Germinal center (tissue), 1 donor: Measurements from ENCODE around the gene IRF2.

Experiments
- DNase-seq: peaks from one replicate; pipeline ENCODE4 v3.0.0; 2012; ENCODE audit warnings: mixed read lengths, low spot score

IRF2 gene

DNA sequence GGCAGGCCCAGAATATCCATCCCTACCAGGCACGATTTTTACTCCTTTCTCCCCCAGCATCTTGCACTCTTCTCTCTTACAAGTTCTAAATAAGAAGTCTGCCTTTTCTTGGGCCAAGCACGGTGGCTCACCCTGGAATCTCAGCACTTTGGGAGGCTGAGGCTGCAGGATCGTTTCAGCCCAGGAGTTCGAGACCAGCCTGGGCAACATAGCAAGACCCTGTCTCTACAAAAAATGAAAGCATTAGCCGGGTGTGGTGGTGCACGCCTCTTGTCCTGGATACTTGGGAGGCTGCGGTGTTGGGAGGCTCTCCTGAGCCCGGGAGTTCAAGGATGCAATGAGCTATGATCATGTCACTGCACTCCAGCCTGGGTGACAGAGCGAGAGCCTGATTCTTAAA is 64.8 kb downstream of the IRF2 start:
- DNase-seq, result no peak

DNA sequence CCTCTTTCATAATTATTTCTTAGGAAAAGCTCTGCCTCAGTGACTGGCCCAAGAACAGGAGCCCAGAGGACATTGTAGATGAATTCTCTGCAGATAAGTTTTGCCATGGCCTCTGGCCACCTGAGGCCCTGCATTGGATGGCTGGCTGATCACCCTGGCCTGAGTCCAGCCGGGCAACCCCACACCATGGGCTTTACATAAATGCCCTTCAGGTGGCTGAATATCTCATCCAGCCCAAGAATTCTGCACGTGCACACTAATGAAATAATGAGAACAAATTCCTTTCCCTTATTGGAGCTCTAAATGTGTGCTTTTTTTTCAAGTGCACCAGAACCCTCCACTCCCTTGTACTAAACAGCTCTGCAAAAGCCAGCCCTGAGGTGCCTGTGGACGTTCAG is 65.7 kb downstream of the IRF2 start:
- no peak for DNase-seq

DNA sequence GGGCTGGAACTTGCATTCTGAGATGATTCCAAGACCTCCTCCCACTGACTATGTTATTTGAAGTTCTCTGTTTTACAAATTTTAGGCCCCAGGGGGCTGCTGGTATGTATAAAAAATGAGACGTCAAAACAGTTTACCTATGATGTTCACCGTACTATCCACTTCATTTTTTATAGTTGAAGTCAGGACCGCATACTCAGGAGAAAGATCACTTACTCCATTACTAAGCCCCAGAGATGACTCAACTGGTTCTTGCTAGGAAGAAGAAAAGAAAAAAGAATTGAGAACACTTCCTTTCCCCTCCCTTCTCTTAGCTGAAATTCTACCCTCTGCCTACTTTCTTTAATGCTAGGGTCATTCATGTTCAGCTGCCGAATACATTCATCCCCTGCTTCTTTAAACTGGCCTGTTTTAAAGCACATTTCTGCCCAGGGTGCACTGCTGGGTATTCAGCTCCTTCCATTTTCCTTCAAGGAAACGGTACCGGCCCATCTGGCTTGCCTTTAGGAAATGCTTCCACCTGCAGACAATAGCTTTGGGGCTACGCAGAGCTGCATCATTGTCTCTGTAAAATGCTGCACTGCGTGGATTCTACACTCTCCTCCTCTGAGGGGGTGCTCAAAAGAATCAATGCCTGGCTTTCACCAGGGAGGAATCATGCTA is 66.2 kb downstream of the IRF2 start:
- no peak for DNase-seq

DNA sequence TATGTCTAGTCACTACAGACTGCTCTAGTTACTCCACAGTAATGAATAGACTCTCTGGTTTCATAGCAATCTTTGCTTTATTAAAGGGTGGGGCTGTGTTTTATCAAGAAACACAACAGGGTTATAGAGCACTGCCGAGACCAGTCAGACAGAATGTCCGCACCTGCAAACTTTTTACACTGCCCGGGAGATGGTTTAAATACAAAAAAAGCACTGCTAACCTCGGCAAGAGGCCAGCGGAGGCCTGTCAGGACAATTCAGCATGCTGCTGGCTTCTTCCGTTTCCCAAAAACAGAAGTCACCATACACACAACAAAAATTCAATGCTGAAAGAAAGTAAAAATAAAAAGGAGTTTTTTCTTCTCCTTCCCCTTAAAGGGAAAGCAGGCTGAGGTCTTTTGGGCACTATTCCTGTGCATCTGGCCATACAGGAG is 67.4 kb downstream of the IRF2 start:
- DNase-seq, result no peak

DNA sequence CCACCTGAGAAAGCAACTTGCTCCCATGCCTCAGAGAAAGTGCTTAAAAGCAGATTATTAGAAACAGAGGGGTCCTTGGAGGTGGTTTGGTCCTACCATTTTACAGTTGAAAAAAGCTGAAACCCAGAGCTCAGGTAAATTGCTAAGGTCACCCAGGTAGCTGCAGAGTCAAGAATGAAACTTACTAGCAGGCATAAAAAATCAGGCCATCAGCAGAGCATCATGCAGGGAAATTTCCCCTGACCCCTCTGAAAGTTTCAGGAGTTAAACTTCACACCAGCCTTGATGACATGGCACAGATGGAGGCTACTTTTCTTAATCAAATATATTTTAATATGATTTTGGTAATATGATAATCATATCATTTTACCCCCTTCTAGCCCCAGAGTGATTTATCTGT is 70.3 kb downstream of the IRF2 start:
- DNase-seq, result no peak

DNA sequence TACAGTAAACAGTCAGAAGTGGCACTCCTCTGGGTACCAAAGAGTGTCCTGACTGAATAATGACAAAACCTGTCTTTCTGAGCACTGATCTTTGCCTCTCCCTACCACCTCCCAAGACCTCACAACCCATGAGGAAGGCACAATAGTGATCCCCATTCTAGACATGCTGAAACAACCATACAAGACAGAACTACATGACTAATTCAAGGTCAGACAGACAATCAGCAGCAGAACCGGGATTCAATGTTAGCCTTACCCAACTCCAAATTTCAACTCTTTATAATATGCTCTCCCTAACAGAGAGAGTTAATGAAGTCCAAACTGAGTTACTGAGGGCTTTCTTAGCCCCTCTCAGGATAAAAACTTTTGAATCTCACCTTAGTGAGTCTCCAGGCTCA is 71.0 kb downstream of the IRF2 start:
- DNase-seq, result no peak

DNA sequence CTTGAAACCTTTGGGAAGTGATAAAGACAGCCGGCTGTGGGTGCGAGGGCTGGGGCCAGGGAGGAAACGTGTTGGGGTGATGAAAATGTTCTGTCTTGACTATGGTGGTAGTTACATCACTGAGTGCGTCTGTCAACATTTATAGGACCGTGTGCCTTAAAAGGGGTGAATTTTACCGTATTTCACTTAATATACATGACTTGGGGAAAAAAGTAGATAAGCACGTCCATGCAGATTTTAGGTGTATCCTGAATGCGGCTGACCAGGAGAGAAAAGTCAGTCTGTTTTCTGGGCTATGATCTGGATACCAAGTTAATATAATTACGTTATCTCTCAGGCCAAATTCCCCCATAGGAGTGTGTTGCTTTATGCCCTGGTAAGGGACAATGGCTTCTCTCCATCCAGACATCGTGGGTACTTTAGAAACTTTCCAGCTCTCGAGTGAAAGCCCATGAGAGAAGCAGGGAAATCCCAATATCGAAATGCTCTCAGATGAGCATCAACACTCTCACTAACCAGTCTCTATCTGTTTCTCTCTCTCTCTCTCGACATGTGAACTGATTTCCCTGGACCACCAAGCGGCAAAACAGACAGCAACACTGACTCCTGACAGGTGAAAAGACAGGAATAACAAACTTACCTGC is 71.5 kb downstream of the IRF2 start:
- no peak for DNase-seq

DNA sequence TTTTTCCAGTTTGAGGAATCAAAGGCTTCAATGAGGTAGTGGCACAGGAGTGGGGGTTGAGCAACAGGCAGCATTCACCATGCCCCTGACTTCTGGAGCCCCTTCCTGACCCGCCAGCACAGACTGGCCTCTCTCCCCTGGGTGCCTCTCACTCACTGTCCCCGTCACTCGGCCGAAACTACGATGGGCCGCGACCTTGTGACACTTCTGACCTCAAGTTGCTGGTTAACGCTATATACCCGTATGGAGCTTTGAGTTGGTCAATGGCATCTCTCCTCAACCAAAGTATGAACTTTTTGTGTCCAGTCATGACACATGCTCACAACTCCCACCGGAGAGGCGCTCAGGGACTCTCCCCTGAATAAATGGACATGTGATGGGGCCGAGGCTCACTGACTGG is 72.1 kb downstream of the IRF2 start:
- no peak for DNase-seq

DNA sequence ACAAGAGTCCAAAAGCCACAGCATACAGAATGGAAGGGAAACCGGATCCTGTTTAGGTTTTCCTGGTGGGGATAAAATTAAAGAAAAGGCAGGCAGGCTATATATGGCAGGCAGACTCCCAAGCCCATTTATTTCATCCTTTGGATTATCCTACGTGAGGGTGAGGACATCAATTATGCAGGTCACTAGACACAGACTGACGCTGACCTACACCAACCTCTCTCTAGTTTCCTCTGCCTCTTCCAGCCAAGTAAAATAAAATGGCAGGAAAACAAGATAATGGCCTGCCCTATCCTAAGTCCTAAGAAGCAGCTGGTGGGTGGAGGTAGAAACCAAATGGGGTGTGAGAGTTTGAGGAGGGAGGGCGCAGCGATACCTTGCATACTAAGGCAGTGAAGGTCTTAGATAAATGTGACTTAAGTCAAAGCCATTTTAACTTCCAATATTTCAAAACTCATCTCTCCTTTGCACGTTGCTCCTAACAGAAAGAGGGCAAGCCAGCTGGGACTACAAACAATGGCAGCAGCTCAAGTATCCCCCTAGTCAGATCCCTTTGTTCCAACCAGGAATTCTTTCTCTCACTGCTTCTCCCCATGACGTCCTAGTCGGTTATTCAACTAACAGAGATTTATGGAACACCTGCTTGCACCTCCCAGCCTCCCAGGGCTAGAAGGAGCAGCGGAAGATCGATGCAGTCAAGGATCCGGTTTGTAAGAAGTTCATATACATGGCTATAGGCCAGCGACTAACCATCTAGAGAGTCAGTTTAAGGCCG is 72.8 kb downstream of the IRF2 start:
- DNase-seq, result no peak

DNA sequence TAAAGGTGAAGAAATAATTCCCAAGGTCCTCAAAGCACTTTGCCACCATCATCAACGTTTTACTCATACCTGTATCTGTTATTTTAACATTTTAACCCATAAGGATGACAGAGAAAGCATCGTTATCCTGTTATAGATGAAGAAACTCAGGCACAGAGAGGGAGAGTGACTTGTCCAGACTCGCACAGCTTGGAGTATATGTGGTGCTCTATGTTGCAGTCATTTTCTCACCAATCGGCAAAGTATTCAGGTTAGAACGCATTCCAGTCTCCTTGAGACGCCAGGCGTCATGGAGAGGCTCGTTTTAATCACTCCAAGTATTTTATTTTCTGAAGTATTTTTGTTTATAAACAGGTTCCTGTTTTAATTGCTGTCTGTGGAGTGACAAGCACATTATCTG is 73.5 kb downstream of the IRF2 start:
- no peak for DNase-seq

DNA sequence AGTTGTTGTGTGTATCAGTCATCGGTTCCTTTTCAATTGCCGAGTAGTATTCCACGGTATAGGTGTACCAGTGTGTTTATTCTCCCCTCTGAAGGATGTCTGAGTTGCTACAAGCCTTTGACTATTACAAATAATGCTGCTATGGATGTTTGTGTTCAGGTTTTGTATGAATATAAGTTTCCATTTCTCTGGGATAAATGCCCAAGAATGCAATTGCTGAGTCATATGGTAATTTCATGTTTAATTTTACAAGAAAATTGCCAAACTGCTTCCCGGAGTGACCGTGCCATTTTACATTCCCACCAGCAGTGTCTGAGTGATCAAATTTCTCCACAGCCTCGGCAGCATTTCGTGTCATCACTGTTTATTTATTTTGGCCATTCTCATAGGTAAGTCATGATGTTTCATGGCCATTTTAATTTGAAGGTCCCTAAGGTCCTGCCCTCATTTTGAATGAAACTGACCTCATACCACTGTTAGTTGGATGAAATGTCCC is 73.9 kb downstream of the IRF2 start:
- DNase-seq, result no peak

DNA sequence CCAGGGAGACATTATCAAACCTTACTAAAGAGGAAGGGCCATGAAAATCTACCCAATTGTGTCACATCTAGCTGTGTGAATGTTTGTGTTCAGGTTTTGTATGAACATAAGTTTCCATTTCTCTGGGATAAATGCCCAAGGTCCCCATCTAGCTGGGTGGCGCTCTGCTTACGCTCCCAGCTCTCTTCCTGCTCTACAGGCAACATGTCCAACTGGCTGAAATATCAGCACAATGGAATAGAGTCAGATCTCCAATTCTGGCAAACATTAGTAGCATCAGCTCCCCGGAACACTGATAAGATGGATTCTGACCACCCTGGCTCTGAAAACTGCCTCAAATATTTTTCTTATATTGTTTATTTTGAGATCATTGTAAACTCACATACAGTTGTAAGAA is 74.8 kb downstream of the IRF2 start:
- no peak for DNase-seq

DNA sequence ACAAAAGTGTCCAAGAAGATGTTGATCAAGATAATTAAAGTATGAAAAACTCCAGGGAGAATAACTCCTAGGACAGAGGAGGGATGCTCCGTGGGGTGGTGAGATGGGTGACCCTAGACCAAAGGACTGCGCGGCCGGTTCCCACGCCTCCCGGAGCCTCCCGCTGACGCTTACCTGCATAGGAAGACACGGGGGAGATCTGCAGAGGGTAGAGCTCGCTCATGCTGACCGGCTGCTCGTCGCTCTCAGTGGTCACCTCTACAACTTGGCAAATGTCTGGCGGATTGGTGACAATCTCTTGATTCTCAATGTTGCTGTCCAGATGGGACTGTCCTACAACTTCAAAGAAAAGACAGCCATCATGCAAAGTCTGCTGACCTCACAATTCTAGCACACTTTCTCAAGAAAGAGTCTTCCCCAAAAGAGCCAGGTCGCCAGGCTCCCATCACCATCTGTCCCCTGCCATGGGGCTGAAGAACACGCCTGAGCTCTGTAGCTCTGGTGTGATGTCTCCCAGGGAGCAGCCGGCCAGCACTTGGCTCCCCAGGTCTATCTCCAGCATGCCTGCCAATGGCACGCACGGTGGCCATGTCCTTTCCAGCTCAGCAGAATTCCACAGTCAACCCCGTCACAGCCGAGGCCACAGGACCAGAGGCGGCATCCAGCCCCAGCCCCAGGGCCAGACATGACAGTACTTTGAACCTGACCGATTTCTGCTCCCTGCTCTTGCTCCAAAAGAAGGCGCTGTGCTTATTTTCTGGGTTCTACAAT is 75.4 kb downstream of the IRF2 start:
- no peak for DNase-seq

DNA sequence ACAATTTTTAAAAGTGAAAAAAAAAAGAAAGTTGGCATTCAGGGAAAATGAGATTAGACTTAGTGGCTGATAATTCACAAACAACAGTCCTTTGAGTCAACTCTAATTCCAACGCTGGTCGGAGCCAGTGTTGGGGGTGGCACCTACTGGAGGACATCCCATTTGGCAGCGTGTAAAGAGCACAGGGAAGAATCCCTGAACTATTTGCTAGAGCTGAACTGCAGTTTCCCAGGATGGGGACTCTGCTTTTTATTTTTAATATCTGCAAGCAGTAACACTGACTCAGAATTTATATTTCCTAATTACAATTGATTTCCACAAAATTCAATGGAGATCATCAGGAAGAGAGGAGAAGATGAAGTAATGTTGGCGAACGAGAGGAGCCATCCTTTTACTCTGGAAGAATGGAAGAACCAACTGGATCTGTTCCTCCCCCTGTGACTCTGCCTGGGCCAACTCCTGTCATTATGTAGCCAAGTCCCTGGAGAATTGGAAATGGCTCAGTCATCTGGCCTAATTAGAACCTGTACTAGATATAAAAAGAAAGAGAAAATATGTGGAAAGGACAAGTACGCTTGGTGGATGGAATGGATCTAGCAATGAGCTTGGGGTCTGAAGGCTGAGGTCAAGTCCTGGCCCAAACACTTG is 76.7 kb downstream of the IRF2 start:
- no peak for DNase-seq

DNA sequence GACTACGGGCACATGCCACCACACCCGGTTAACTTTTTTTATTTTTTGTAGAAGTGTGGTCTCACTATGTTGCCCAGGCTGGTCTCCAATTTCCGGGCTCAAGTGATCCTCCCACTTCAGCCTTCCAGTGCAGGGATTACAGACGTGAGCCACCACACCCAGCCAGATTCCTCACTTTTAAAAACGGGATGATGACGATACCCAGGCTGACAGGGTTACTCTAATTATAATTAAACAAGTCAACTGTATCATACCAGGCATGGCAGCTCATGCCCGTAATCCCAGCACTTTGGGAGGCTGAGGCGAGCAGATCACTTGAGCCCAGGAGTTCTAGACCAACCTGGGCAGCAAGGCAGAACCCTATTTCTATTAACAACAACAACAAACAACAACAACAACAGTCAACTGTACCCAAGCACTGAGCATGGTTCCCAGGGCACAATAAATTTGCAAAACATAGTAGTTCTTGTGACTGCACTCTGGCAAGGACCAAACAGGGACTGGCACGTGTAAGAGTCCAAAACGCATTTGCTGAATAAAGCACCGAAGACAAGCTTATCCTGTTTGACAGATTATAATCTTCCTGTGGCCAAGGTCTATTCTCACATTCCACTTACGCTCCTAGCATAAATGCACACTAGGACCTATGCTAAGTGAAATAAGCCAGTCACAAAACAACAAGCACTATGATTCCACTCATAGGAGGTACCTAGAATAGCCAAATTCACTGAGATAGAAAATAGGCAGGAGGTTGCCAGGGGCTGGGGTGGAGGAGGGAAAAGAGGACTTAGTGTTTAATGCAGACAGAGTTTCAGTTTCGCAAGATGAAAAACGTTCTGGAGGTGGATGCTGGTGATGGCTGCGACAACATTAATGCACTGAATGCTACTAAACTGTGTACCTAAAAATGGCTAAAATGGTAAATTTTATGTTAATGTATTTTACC is 77.5 kb downstream of the IRF2 start:
- no peak for DNase-seq

DNA sequence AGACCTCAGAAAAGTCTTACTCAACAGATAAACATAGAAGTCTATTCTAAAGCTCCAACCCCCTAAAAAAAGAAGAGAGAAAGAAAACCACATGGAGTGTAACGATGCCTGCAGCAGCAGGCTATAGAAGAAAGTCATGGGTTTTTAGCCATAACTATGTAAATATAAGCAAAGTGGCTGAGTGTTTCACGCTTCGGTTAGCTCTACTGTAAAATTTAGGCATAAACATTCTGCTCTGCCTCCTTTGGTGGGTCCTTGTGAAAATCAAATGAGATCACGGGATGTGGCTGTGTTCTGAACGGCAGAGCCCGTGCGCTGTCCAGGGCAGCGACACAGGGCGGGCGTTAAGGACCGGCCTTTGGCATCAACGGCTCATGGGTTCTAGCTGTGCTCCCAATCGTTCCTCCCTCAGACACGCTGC is 78.4 kb downstream of the IRF2 start:
- DNase-seq, result peak; percentile 83

DNA sequence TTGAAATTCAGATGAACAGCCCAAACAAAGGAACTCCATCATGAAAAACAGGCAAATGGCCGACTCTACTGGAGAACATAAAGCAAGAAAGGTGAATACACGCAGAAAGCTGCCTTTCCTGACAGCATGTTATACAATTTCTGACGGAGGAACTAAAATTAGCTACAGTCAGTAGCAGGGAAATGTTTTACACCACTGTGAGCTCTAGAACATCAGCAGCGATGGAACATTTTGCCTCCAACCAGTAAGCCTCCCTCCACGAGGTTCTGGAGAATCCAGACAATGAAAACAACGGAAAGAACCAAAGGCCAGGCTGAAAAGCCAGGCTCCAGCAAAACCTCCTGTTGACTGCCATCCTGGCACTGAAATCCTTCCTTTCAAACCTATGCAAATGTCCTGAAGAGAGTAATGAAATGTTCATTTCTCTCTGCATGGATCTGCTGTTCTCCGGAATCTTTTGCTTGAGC is 78.9 kb downstream of the IRF2 start:
- DNase-seq, result no peak

DNA sequence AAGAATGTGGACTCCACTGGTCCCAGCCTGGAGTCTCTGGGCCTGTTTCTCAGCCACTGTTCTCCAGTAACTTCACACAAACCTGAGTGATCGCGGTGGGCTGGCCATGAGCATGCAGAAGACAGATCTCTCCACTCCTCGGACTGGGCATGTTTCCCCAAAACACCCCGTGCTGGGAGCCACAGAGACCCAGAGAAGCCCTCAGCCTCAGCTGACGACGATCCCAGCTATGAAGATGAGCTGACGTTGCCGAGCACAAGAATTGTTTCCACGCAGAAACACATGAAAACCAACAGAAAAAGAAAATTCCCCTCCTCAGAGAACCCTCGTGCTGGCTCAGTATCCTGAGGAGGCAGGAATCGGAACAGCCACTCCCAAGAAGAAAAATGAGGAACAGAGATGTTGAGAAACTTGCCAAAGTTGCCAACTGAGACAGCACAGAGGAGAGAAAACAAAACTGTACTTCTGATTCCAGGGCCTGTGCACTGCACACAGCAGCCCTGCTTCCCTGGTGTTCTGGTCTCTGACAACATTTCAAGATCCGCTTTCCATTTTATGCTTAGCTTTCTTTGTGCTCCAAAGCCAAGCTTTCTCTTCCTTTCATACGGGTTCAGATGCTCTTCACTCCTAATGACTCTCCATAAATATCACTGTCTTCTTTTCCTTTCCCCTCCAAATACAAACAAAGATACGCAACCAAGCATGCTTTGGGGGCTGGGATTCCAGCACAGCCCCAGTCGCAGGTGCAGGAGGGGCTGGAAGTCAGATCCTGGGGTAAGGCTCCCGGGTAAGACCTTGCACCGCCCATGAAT is 81.4 kb downstream of the IRF2 start:
- no peak for DNase-seq

DNA sequence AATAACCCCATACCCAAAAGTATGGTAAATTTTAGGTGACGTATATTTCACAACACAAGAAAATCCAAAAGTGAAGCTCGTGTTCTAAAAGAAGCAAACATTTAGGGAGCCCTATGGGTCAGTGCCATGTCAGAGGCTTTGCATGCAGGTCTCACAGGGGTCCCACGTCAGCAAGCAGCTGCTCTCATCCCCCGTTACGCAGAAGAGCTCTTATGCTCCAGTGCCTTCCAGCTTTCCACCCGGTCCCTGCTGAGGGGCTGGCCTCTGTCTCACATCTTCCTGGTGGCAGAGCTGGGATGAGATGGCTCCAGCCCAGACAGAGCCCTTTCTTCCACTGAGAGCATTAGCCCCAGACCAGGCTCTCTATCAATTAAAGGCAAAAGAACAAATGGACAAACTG is 82.0 kb downstream of the IRF2 start:
- DNase-seq, result no peak
